Measurements from ENCODE around the gene CAPZA1.

The CAPZA1 gene

DNA sequence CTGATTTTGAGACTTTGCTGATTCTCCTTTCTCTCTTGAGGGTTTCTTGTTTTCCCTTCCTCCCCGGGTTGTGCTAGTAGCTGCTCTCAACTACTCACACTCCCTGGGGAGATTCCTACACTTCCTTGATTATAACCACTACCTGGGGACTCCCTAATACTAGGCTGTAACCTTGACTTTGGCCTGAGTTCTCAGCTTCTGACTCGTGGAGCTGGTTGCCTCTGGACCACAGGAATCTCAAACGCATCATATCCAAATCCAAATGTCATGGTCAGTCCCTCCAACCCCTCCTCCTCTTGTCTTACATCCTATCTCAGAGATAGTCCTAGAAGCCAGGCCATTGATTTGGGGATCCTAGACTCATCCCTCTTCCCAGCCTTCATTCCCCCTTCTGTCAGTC, 66.8 kb downstream of the CAPZA1 start:
- TF ChIP-seq, protein P1, sequence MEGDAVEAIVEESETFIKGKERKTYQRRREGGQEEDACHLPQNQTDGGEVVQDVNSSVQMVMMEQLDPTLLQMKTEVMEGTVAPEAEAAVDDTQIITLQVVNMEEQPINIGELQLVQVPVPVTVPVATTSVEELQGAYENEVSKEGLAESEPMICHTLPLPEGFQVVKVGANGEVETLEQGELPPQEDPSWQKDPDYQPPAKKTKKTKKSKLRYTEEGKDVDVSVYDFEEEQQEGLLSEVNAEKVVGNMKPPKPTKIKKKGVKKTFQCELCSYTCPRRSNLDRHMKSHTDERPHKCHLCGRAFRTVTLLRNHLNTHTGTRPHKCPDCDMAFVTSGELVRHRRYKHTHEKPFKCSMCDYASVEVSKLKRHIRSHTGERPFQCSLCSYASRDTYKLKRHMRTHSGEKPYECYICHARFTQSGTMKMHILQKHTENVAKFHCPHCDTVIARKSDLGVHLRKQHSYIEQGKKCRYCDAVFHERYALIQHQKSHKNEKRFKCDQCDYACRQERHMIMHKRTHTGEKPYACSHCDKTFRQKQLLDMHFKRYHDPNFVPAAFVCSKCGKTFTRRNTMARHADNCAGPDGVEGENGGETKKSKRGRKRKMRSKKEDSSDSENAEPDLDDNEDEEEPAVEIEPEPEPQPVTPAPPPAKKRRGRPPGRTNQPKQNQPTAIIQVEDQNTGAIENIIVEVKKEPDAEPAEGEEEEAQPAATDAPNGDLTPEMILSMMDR (IDR thresholded peaks at IDR 0.05; ENCODE audit: control insufficient read depth, insufficient read depth, low read depth, low read length, missing control alignments), result no peak
- DNase-seq (ENCODE audit: low read depth), result no peak
- no peak overlapping the region for H3K4me3 ChIP-seq (ENCODE audit: control insufficient read depth, low read depth, low read length)

DNA sequence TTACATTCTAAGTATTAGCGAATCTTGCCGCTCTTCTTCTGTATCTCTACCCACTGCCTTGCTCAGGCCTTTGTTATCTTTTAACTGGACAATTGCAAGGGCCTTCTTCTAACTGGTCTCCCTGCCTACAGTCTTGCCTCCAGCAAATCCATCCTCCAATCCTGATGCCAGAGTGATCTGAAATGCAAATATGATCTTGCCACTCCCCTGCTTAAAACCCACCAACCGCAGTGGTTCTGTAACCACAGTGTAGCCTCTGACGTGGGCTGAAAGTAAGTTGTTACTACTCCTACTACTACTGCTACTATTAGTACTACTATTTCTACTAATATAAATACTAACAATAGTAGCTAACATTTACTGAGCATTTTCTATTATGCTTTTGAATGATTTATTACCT, 67.2 kb downstream of the CAPZA1 start:
- TF ChIP-seq, protein P1 (IDR thresholded peaks at IDR 0.05; ENCODE audit: control insufficient read depth, insufficient read depth, low read depth, low read length, missing control alignments), result no peak
- H3K4me3 ChIP-seq (ENCODE audit: control insufficient read depth, low read depth, low read length), result no peak overlapping the region
- DNase-seq (ENCODE audit: low read depth), result no peak

DNA sequence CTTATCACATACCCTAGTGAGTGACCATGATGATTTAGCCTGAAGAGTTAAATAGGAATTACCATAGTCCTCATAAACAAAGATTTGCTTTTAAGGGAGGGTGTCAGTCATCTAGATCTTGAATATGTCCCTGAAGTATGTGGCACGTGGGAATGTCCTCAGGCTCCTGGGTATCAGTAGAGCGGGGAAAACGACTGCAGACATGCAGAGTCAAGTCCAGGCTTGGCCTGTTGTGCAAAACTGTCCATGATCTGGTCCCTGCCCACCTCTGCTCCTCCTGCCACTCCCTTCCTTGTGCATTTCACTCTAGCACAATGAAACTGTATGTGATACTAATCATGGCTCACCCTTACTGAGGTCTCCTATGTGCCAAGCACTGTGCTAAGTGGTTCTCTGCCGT, 67.7 kb downstream of the CAPZA1 start:
- TF ChIP-seq, protein P1 (IDR thresholded peaks at IDR 0.05; ENCODE audit: control insufficient read depth, insufficient read depth, low read depth, low read length, missing control alignments), result no peak
- H3K4me3 ChIP-seq (ENCODE audit: control insufficient read depth, low read depth, low read length), result no peak overlapping the region
- DNase-seq (ENCODE audit: low read depth), result no peak

DNA sequence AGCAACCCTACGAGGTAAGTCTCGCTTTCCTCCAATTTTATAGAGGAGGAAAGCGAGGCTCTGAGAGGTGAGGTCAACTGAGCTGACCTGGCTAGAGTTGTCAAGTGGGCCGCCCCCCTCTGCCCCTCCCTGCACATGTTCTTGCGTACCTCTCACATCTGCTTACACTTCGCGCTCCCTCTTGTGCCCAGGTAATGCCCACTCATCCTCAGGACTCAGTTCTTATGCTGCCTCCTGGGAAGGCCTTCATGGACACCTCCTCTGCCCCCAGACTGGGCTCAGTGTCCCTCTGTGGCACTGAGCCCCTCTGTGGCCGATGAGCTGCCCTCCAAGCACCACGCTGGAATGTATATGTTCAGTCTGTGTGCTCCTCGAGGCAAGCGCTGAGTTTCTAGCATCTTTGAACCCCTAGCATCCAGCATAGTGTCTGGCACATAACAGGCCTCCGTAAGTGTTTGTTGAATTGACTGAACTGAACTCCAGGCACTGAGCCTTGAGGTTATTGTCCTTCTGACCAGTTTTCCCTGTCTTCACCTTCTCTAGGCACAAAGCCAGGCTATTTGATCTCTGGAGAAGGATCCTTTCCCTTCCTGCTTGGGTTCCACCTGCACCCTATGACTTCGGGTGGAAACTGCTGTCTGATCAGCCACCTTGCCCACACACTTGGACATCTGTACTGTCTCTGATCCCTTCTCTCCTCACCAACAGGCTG, 68.3 kb downstream of the CAPZA1 start:
- no peak for DNase-seq (ENCODE audit: low read depth)
- no peak overlapping the region for H3K4me3 ChIP-seq (ENCODE audit: control insufficient read depth, low read depth, low read length)
- TF ChIP-seq, protein P1 (IDR thresholded peaks at IDR 0.05; ENCODE audit: control insufficient read depth, insufficient read depth, low read depth, low read length, missing control alignments), result no peak

DNA sequence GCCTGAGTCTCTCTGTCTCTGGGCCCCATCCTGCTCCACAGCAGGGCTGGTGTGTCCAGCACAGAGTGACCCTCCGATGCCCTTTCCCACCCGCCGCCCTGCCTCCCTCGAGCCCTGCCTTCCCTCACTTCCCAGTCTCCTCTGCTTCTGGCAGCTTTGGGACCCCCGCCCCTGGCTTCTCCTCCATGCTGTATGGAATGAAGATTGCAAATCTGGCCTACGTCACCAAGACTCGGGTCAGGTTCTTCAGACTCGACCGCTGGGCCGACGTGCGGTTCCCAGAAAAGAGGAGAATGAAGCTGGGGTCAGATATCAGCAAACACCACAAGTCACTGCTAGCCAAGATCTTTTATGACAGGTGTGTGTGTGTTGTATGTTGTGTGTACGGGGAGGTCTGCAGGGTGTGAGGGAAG, 69.2 kb downstream of the CAPZA1 start:
- TF ChIP-seq, protein P1 (IDR thresholded peaks at IDR 0.05; ENCODE audit: control insufficient read depth, insufficient read depth, low read depth, low read length, missing control alignments), result no peak
- DNase-seq (ENCODE audit: low read depth), result no peak
- H3K4me3 ChIP-seq (ENCODE audit: control insufficient read depth, low read depth, low read length), result no peak overlapping the region

DNA sequence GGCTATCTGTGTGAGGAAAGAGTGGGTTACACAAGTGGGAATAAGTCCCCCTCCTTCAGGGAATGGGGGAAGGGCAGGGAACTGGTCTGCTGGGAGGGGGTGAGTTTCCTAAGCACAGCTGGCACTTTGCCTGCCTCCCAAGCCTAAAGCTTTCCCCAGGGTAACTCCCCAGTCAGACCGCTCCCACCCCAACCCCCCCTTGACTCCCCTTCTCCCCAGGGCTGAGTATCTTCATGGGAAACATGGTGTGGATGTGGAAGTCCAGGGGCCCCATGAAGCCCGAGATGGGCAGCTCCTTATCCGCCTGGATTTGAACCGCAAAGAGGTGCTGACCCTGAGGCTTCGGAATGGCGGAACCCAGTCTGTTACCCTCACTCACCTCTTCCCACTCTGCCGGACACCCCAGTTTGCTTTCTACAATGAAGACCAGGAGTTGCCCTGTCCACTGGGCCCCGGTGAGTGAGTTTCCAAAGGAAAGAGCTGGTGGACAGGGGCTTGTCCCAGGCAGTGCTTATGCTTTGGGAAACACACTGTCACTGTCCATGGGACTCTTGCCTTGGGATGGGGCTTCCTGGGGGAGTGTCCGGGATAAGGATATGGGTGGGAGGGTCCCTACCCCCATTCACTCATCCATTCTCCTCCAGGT, 69.7 kb downstream of the CAPZA1 start:
- no peak overlapping the region for H3K4me3 ChIP-seq (ENCODE audit: control insufficient read depth, low read depth, low read length)
- TF ChIP-seq, protein P1 (IDR thresholded peaks at IDR 0.05; ENCODE audit: control insufficient read depth, insufficient read depth, low read depth, low read length, missing control alignments), result no peak
- DNase-seq (ENCODE audit: low read depth), result no peak
